ENCODE data around the gene RAPGEF4.

Gene RAPGEF4

DNA sequence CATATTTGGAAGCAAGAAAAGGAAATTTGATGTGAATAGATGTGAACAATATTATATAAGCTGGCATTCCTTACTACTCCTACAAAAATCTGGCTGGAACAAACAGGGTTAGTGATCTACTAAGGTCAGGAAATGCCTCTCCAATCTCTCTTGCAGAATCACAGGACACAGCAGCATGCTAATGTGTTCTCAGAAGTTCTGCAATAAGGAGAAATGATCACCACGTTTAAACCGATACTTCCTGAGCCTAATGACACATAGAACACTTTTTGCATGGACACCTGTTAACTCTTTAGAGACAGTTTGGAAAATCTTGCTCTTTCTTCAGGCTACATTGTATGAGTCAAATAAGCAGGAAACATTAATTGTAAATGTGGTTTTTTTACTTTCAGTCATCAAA lies 250.4 kb downstream of the RAPGEF4 start:
- H2BK12ac ChIP-seq (ENCODE audit: low read length), result no peak overlapping the region
- no peak overlapping the region for H2AK5ac ChIP-seq (ENCODE audit: low read depth, low read length)
- no peak overlapping the region for H3K14ac ChIP-seq (ENCODE audit: low read length)
- DNase-seq (ENCODE audit: low spot score), result no peak
- no peaks in the 10 kb centered on the region for H3K9me3 ChIP-seq (replicated peaks in 1 of 2; ENCODE audit: control insufficient read depth in 2 of 2, insufficient read depth in 1 of 2, low read depth in 1 of 2, low read length in 2 of 2)
- no peaks in the 10 kb centered on the region for H3K27me3 ChIP-seq (ENCODE audit: control insufficient read depth in 3 of 3, insufficient read depth in 3 of 3, low read depth in 1 of 3, low read length in 3 of 3)
- no peak overlapping the region for H3K4ac ChIP-seq (ENCODE audit: low read length)
- H2AFZ ChIP-seq (ENCODE audit: low read length), result peak overlapping the region; percentile 33
- no peak overlapping the region for H2BK5ac ChIP-seq (ENCODE audit: low read length)
- H3K4me2 ChIP-seq (ENCODE audit: insufficient read depth, low read length, poor library complexity, severe bottlenecking), result no peak overlapping the region
- H3K18ac ChIP-seq (ENCODE audit: low read length), result no peak overlapping the region
- H2BK15ac ChIP-seq (ENCODE audit: low read length), result no peak overlapping the region
- no peak overlapping the region for H3K9ac ChIP-seq (ENCODE audit: low read depth, low read length, poor library complexity)
- H2BK120ac ChIP-seq (ENCODE audit: low read depth, low read length), result no peak overlapping the region
- no peak overlapping the region for H3K4me3 ChIP-seq (ENCODE audit: low read length in 2 of 2)
- H3K79me1 ChIP-seq (ENCODE audit: low read depth, low read length), result no peaks in the 10 kb centered on the region
- peaks cover 2 to 5% of the 10 kb centered on the region in 2 donors for H3K4me1 ChIP-seq (ENCODE audit: control insufficient read depth in 2 of 2, insufficient read depth in 1 of 2, low read depth in 1 of 2, low read length in 2 of 2)
- no peak overlapping the region for H3K23ac ChIP-seq (ENCODE audit: low read depth, low read length, poor library complexity)
- WGBS, 2 donors (ENCODE audit: extremely low coverage in 2 of 2, insufficient read length in 2 of 2, insufficient replicate concordance in 1 of 2), result no CpG with 5 or more reads among the region's 2 CpGs
- no peak overlapping the region for H4K8ac ChIP-seq (ENCODE audit: low read depth, low read length)
- no peak overlapping the region for H4K91ac ChIP-seq (ENCODE audit: low read depth, low read length, poor library complexity)
- no peaks in the 10 kb centered on the region for H3K36me3 ChIP-seq (replicated peaks in 1 of 2; ENCODE audit: control insufficient read depth in 2 of 2, insufficient read depth in 2 of 2, low read length in 2 of 2)
- no peak overlapping the region for H3K27ac ChIP-seq (replicated peaks; ENCODE audit: low read length)

DNA sequence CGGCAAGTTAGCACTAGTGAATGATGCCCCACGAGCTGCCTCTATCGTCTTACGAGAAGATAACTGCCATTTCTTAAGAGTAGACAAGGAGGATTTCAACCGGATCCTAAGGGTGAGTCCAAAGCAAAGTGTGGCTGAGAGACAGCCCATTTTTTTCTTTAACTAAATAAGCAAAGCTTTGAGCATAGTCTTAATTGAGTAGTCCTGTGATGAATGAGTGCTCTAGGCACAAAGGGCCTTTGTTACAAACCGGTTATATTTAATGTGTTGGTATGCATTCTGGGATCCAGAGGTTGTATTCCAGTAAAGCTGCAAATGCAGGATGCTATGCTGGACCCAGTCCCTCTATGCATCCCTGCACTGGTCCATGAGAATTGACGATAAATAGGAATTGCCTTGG lies 253.1 kb downstream of the RAPGEF4 start:
- H2AK5ac ChIP-seq (ENCODE audit: low read depth, low read length), result no peak overlapping the region
- H3K9me3 ChIP-seq (replicated peaks in 1 of 2; ENCODE audit: control insufficient read depth in 2 of 2, insufficient read depth in 1 of 2, low read depth in 1 of 2, low read length in 2 of 2), result no peaks in the 10 kb centered on the region
- H2BK15ac ChIP-seq (ENCODE audit: low read length), result no peak overlapping the region
- H4K91ac ChIP-seq (ENCODE audit: low read depth, low read length, poor library complexity), result no peak overlapping the region
- no peak overlapping the region for H2AFZ ChIP-seq (ENCODE audit: low read length)
- no peak overlapping the region for H3K9ac ChIP-seq (ENCODE audit: low read depth, low read length, poor library complexity)
- no peak overlapping the region for H2BK5ac ChIP-seq (ENCODE audit: low read length)
- H4K8ac ChIP-seq (ENCODE audit: low read depth, low read length), result no peak overlapping the region
- H3K27ac ChIP-seq (replicated peaks; ENCODE audit: low read length), result no peak overlapping the region
- no peak overlapping the region for H3K4me3 ChIP-seq (ENCODE audit: low read length in 2 of 2)
- H3K23ac ChIP-seq (ENCODE audit: low read depth, low read length, poor library complexity), result no peak overlapping the region
- peaks cover 2 to 13% of the 10 kb centered on the region in 2 donors for H3K4me1 ChIP-seq (ENCODE audit: control insufficient read depth in 2 of 2, insufficient read depth in 1 of 2, low read depth in 1 of 2, low read length in 2 of 2)
- no peaks in the 10 kb centered on the region for H3K27me3 ChIP-seq (ENCODE audit: control insufficient read depth in 3 of 3, insufficient read depth in 3 of 3, low read depth in 1 of 3, low read length in 3 of 3)
- H3K4me2 ChIP-seq (ENCODE audit: insufficient read depth, low read length, poor library complexity, severe bottlenecking), result no peak overlapping the region
- H3K79me1 ChIP-seq (ENCODE audit: low read depth, low read length), result no peaks in the 10 kb centered on the region
- H3K36me3 ChIP-seq (replicated peaks in 1 of 2; ENCODE audit: control insufficient read depth in 2 of 2, insufficient read depth in 2 of 2, low read length in 2 of 2), result no peaks in the 10 kb centered on the region
- no peak overlapping the region for H2BK12ac ChIP-seq (ENCODE audit: low read length)
- H3K18ac ChIP-seq (ENCODE audit: low read length), result no peak overlapping the region
- no peak overlapping the region for H2BK120ac ChIP-seq (ENCODE audit: low read depth, low read length)
- H3K14ac ChIP-seq (ENCODE audit: low read length), result no peak overlapping the region
- no CpG with 5 or more reads among the region's 7 CpGs for WGBS, 2 donors (ENCODE audit: extremely low coverage in 2 of 2, insufficient read length in 2 of 2, insufficient replicate concordance in 1 of 2)
- no peak overlapping the region for H3K4ac ChIP-seq (ENCODE audit: low read length)
- DNase-seq (ENCODE audit: low spot score), result no peak

DNA sequence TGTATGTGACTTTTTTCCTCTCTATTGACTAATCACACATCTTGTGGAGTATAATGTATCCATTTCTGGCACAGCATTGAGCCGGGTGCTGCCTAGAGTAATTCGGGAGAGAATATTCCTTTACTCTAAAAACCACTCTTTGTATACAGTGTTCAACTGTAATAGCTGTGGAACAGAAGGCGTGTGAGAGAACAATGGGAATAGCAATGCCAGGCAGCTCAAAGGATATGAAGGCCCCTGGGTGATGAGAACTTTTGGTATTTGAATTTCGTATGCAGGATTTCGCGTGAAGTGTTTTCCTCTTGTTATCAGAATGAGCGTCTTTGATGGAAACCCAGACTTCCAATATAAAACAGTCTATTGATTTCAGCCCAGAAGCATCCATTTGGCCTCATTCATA lies 255.4 kb downstream of the RAPGEF4 start:
- Histone ChIP-seq H4K91ac (ENCODE audit: low read depth, low read length, poor library complexity) (no peak overlapping the region), H4K8ac (ENCODE audit: low read depth, low read length) (no peak overlapping the region), H3K4me1 (ENCODE audit: control insufficient read depth in 2 of 2, insufficient read depth in 1 of 2, low read depth in 1 of 2, low read length in 2 of 2) (peaks cover 2 to 14% of the 10 kb centered on the region in 2 donors), H3K79me1 (ENCODE audit: low read depth, low read length) (no peaks in the 10 kb centered on the region), H2BK15ac (ENCODE audit: low read length) (no peak overlapping the region), H3K4me3 (ENCODE audit: low read length in 2 of 2) (no peak overlapping the region), H3K9me3 (replicated peaks in 1 of 2; ENCODE audit: control insufficient read depth in 2 of 2, insufficient read depth in 1 of 2, low read depth in 1 of 2, low read length in 2 of 2) (no peaks in the 10 kb centered on the region), H3K4me2 (ENCODE audit: insufficient read depth, low read length, poor library complexity, severe bottlenecking) (no peak overlapping the region), H3K27ac (replicated peaks; ENCODE audit: low read length) (no peak overlapping the region), H3K14ac (ENCODE audit: low read length) (no peak overlapping the region), H3K18ac (ENCODE audit: low read length) (no peak overlapping the region), H2AK5ac (ENCODE audit: low read depth, low read length) (no peak overlapping the region), H3K27me3 (ENCODE audit: control insufficient read depth in 3 of 3, insufficient read depth in 3 of 3, low read depth in 1 of 3, low read length in 3 of 3) (no peaks in the 10 kb centered on the region), H3K9ac (ENCODE audit: low read depth, low read length, poor library complexity) (no peak overlapping the region), H3K23ac (ENCODE audit: low read depth, low read length, poor library complexity) (no peak overlapping the region), H3K4ac (ENCODE audit: low read length) (no peak overlapping the region), H2AFZ (ENCODE audit: low read length) (peak overlapping the region; percentile 25), H2BK5ac (ENCODE audit: low read length) (no peak overlapping the region), H3K36me3 (replicated peaks in 1 of 2; ENCODE audit: control insufficient read depth in 2 of 2, insufficient read depth in 2 of 2, low read length in 2 of 2) (no peaks in the 10 kb centered on the region), H2BK120ac (ENCODE audit: low read depth, low read length) (no peak overlapping the region), H2BK12ac (ENCODE audit: low read length) (no peak overlapping the region)
- WGBS, 2 donors (ENCODE audit: extremely low coverage in 2 of 2, insufficient read length in 2 of 2, insufficient replicate concordance in 1 of 2), result no CpG with 5 or more reads among the region's 7 CpGs
- DNase-seq (ENCODE audit: low spot score), result no peak

DNA sequence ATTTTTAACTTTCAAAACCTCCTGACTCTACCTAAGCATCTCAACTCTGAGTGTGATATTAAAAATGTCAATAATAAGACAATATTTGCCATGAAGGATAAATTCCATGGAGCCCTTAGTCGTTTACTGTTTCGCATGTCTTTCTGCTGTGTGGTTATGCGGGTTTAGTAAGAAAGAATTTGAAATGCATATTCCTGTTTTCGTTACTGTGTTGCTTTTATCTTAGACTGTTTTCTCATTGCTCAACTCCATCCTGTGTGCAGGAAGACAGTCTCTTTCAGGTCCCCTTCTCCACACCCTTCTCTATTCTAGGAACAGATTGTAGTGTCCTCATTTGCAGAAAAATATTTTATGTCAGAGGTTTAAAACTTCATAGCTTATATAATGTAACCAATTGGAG lies 257.5 kb downstream of the RAPGEF4 start:
- no CpG with 5 or more reads among the region's 4 CpGs for WGBS, 2 donors (ENCODE audit: extremely low coverage in 2 of 2, insufficient read length in 2 of 2, insufficient replicate concordance in 1 of 2)
- Histone ChIP-seq H3K27me3 (ENCODE audit: control insufficient read depth in 3 of 3, insufficient read depth in 3 of 3, low read depth in 1 of 3, low read length in 3 of 3) (no peaks in the 10 kb centered on the region), H2BK15ac (ENCODE audit: low read length) (no peak overlapping the region), H3K4ac (ENCODE audit: low read length) (no peak overlapping the region), H3K79me1 (ENCODE audit: low read depth, low read length) (no peaks in the 10 kb centered on the region), H2AFZ (ENCODE audit: low read length) (no peak overlapping the region), H3K9me3 (replicated peaks in 1 of 2; ENCODE audit: control insufficient read depth in 2 of 2, insufficient read depth in 1 of 2, low read depth in 1 of 2, low read length in 2 of 2) (no peaks in the 10 kb centered on the region), H2BK5ac (ENCODE audit: low read length) (no peak overlapping the region), H3K23ac (ENCODE audit: low read depth, low read length, poor library complexity) (no peak overlapping the region), H2AK5ac (ENCODE audit: low read depth, low read length) (no peak overlapping the region), H4K91ac (ENCODE audit: low read depth, low read length, poor library complexity) (no peak overlapping the region), H3K4me2 (ENCODE audit: insufficient read depth, low read length, poor library complexity, severe bottlenecking) (no peak overlapping the region), H3K14ac (ENCODE audit: low read length) (no peak overlapping the region), H2BK120ac (ENCODE audit: low read depth, low read length) (no peak overlapping the region), H3K36me3 (replicated peaks in 1 of 2; ENCODE audit: control insufficient read depth in 2 of 2, insufficient read depth in 2 of 2, low read length in 2 of 2) (no peaks in the 10 kb centered on the region), H3K9ac (ENCODE audit: low read depth, low read length, poor library complexity) (no peak overlapping the region), H2BK12ac (ENCODE audit: low read length) (no peak overlapping the region), H4K8ac (ENCODE audit: low read depth, low read length) (no peak overlapping the region), H3K27ac (replicated peaks; ENCODE audit: low read length) (no peak overlapping the region), H3K4me3 (ENCODE audit: low read length in 2 of 2) (no peak overlapping the region), H3K18ac (ENCODE audit: low read length) (no peak overlapping the region), H3K4me1 (ENCODE audit: control insufficient read depth in 2 of 2, insufficient read depth in 1 of 2, low read depth in 1 of 2, low read length in 2 of 2) (peaks cover 2 to 15% of the 10 kb centered on the region in 2 donors)
- DNase-seq (ENCODE audit: low spot score), result no peak
